ENCODE data around the gene STUM. TPM values are rescaled to one million over a fixed set of nuclear protein-coding genes. Genes with fewer than 3 reads are reported as not detected.

Gene STUM
- total and polyA plus RNA-seq, 10 of the 15 experiments (the other 5 are each of a cell fraction or from before 2014, with no cell fraction given) = under 0.01 to 0.15 (median 0.09) TPM; not detected in 5

GRCh38 chr1:226649780-226650179 lies 101.2 kb downstream of the STUM start (continued):
- TF ChIP-seq IRF5 (IDR thresholded peaks at IDR 0.05; ENCODE audit: borderline replicate concordance) (no peak), SMC3 (IDR thresholded peaks at IDR 0.05; ENCODE audit: borderline replicate concordance, low read length) (peak; percentile 19; the same call in 1 of the 2 replicates), REST (IDR thresholded peaks at IDR 0.05; ENCODE audit: low read depth, low read length) (no peak), BCLAF1 (IDR thresholded peaks at IDR 0.05) (no peak), STAT3 (IDR thresholded peaks at IDR 0.05; ENCODE audit: low read depth, low read length) (no peak)
